ENCODE data around the gene NUDT16L1.
"Not testable (repeated sequence)": the region's sequence is repeated elsewhere in the genome, so short reads cannot be mapped to it uniquely, and the experiment has no call there.

The NUDT16L1 gene

GRCh38 chr16:4713663-4714501, 20.5 kb downstream of the NUDT16L1 start:
- no peak for DNase-seq (ENCODE audit: low read depth, low spot score)

- DNase-seq (ENCODE audit: low read depth, low spot score), result no peak
Measured at GRCh38 chr16:4714996-4715395, 21.6 kb downstream of the NUDT16L1 start.

- DNase-seq (ENCODE audit: low read depth, low spot score), result no peak
Measured at GRCh38 chr16:4718466-4718865, 25.1 kb downstream of the NUDT16L1 start.

- DNase-seq (ENCODE audit: low read depth, low spot score), result no peak
Measured at GRCh38 chr16:4723071-4723767, 29.9 kb downstream of the NUDT16L1 start.

- DNase-seq (ENCODE audit: low read depth, low spot score), result no peak
Measured at GRCh38 chr16:4724661-4725270, 31.4 kb downstream of the NUDT16L1 start.

GRCh38 chr16:4726616-4727015, 33.3 kb downstream of the NUDT16L1 start:
- no peak for DNase-seq (ENCODE audit: low read depth, low spot score)

GRCh38 chr16:4728676-4729075, 35.3 kb downstream of the NUDT16L1 start:
- no peak for DNase-seq (ENCODE audit: low read depth, low spot score)

- no peak for DNase-seq (ENCODE audit: low read depth, low spot score)
Measured at GRCh38 chr16:4729876-4730275, 36.5 kb downstream of the NUDT16L1 start.

GRCh38 chr16:4733211-4733742, 39.9 kb downstream of the NUDT16L1 start:
- no peak for DNase-seq (ENCODE audit: low read depth, low spot score)

- DNase-seq (ENCODE audit: low read depth, low spot score), result no peak
Measured at GRCh38 chr16:4733747-4734062, 40.3 kb downstream of the NUDT16L1 start.

GRCh38 chr16:4734063-4734729, 40.8 kb downstream of the NUDT16L1 start, which contains the start of the genes ANKS3 and DNAAF8:
Gene ANKS3 (minus strand): TSS chr16:4734271. CDS start chr16:4730149, 4,122 bp downstream.
Gene DNAAF8 (plus strand): TSS chr16:4734537. CDS start chr16:4736515, 1,978 bp downstream.
- DNase-seq (ENCODE audit: low read depth, low spot score), result peak; percentile 84

- peak; percentile 41 for DNase-seq (ENCODE audit: low read depth, low spot score)
Measured at GRCh38 chr16:4734730-4735535, 41.6 kb downstream of the NUDT16L1 start.

- DNase-seq (ENCODE audit: low read depth, low spot score), result no peak
Measured at GRCh38 chr16:4736546-4736945, 43.2 kb downstream of the NUDT16L1 start.

GRCh38 chr16:4737545-4737944, 44.2 kb downstream of the NUDT16L1 start:
- DNase-seq (ENCODE audit: low read depth, low spot score), result no peak

GRCh38 chr16:4738370-4738769, 45.0 kb downstream of the NUDT16L1 start:
- not testable (repeated sequence) for DNase-seq (ENCODE audit: low read depth, low spot score)

- DNase-seq (ENCODE audit: low read depth, low spot score), result no peak
Measured at GRCh38 chr16:4743226-4743878, 50.0 kb downstream of the NUDT16L1 start.

GRCh38 chr16:4744555-4745273, 51.4 kb downstream of the NUDT16L1 start:
- DNase-seq (ENCODE audit: low read depth, low spot score), result no peak

- DNase-seq (ENCODE audit: low read depth, low spot score), result no peak
Measured at GRCh38 chr16:4745274-4745569, 51.9 kb downstream of the NUDT16L1 start.
